AG09319 (cell line): Measurements from ENCODE around the gene SDC1.

ENCODE experiments used
- DNase-seq: peaks from one replicate; pipeline ENCODE4 v3.0.0-alpha.2; 2010; ENCODE audit warnings: low read depth; ENCODE audit errors: extremely low read depth
- TF ChIP-seq, protein P1 (sequence below): IDR thresholded peaks from 2 replicates; pipeline ENCODE4 v1.5.1; 2011; ENCODE audit warnings: low read depth, mild to moderate bottlenecking, inconsistent platforms, low read length, moderate library complexity

The SDC1 gene

DNA sequence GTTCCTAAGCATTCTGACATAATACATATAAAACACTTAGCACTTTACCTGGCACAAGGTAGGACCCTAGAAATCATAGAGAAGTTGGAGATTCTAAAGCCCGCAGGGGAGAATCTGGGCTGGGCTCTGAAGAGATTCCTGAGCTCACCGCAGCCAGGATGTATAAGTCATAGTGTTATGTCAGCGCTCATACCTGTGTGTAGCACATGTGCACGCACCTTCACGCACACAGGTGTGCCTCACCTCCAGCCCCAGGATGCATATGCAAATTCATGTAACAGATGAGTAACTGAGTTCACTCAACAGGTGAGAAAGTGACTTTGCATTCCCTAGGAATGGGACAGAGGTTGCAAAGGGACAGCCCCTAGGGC, 7.9 kb upstream of the SDC1 start:
- no peak for DNase-seq
- TF ChIP-seq, protein P1, sequence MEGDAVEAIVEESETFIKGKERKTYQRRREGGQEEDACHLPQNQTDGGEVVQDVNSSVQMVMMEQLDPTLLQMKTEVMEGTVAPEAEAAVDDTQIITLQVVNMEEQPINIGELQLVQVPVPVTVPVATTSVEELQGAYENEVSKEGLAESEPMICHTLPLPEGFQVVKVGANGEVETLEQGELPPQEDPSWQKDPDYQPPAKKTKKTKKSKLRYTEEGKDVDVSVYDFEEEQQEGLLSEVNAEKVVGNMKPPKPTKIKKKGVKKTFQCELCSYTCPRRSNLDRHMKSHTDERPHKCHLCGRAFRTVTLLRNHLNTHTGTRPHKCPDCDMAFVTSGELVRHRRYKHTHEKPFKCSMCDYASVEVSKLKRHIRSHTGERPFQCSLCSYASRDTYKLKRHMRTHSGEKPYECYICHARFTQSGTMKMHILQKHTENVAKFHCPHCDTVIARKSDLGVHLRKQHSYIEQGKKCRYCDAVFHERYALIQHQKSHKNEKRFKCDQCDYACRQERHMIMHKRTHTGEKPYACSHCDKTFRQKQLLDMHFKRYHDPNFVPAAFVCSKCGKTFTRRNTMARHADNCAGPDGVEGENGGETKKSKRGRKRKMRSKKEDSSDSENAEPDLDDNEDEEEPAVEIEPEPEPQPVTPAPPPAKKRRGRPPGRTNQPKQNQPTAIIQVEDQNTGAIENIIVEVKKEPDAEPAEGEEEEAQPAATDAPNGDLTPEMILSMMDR, result no peak

DNA sequence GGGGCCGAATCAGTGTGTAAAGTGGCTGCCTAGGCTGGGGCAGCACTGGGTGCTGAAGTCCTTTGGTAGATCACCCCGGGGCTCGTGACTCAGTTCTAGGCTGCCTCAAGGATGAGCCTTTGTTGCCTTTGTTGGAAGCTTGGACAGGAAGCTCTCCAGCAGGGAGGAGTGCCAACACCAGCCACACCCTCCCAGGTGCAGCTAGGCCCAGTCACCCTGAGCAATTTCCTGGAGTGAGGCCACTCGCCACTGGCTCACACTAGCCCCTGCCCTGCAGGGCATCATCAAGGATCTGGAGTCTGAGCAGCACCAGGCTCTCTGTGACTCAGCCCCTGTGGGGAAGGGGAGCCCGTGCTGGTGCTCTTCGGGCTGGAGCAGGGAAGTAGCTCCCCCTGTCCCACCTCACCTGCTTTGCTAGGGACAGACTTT, 6.7 kb upstream of the SDC1 start:
- TF ChIP-seq, protein P1, result no peak
- DNase-seq, result no peak

DNA sequence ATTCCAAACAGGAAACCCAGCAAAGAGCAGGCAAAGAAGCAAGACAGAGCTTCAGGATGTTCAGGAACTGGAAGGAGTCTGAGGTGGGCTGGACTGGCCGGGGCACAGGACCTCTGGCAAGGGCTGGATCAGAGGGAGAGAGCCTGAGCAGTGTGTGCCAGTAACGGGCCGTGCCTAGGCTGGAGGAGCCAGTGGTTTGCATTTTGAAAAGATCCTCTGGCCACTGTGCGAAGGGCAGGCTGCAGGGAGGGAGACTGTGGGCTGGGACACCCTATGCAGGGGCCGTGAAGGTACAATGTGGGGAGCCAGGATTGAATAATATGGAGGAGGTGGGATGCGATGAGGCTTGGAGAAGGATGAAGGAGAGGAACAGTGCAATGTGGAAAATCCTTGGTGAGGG, 6.2 kb upstream of the SDC1 start:
- no peak for DNase-seq
- TF ChIP-seq, protein P1, result no peak

DNA sequence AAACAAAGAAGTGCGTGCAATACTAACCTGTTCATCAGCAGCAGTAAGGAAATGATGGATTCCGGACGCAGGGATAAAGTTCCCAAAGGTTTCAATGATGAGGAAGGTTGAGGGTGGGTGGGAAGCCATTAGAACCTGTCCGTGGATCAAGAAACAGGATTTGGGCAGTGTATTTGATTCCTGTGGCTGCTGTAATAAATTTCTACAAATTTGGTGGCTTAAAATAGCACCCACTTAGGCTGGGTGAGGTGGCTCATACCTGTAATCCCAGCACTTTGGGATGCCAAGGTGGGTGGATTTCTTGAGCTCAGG, 5.1 kb upstream of the SDC1 start:
- TF ChIP-seq, protein P1, result no peak
- DNase-seq, result no peak

DNA sequence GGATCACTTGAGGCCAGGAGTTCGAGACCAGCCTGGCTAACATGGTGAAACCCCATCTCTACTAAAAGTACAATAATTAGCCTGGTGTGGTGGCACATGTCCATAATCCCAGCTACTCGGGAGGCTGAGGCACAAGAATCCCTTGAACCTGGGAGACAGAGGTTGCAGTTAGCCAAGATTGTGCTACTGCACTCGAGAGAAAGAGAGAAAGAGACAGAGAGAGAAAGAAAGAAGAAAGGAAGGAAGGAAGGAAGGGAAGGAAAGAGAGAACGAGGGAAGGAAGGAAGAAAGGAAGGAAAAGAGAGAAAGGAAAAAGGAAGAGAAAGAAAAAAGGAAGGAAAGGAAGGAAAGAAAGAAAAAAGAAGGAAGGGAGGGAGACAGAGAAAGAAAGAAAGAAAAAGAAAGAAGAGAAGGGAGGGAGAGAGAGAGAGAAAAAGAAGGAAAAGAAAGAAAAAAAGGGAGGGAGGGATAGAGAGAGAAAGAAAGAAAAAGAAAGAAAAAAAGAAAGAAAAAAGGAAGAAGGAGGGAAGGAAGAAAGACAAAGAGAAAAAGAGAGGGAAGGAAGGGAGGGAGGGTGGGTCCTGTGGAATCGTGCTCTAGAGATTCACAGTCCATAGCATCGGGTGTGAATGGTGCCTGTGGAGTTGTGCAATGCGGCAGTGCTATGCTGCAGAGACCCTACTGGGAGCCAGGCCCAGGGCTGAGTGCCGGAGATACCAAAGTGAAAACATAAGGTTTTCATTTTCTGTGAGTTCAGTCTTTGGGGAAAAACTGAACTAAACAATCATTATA, 4.6 kb upstream of the SDC1 start:
- peak; percentile 76 for DNase-seq
- TF ChIP-seq, protein P1, result no peak

DNA sequence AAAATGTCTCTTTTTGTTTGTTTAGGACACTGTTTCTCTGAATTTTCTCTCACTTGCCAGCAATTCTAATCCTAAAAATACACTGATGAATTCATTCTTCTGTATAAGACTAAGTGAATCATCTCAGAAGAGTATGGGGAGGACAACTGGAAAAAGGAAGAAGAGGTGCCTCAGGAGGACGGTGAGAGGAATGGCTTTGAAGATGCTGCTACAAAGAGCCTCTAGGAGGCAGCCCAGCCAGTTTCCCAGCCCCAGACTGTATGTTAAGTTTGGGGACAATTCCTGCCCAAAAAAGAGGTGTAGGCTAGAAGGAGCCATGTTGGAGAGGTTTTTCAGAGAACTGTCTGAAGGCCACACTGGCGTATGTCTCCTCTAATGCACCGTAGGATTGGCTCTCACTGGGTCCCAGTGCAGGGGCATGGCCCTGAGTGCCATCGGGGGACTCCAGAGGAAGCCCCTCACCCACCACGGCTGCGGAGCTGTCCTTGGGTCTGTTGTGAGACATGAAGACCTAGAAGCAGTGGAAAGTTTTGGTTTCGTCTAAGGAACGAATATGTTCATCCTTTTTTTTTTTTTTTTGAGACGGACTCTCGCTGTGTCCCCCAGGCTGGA, 3.1 kb upstream of the SDC1 start:
- TF ChIP-seq, protein P1, result no peak
- no peak for DNase-seq

DNA sequence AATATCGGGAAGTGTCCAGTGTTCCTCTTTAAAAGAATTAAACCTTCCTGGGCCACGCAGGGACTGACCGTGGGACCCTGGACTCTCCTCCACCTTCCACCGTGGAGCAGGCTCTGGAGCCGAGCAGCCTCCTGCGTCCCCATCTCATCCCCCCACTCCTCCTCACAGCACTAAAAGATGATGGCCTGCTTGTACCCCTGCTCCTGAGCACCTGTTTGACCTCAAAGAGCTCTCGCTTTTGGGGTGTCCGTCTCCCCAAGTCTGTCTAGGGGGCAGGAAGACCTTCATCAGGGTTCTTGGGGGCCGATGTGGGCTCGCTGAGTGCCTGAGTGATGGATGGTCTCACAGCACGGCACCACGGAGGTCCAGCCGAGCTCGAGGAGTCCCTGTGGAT, 1.2 kb upstream of the SDC1 start:
- TF ChIP-seq, protein P1, result no peak
- DNase-seq, result no peak
